Duodenal mucosa (tissue), 2 donors: Measurements from ENCODE around the gene MLLT3.

Experiments used
- H3K27ac ChIP-seq: one replicate; pipeline ENCODE4 v1.7.0; 2013; ENCODE audit warnings: low read depth, low read length
- H3K27me3 ChIP-seq, 2 donors: one replicate each; pipeline ENCODE4 v1.7.0; 2013; ENCODE audit warnings: low read length in 2 of 2, control low read depth in 1 of 2; ENCODE audit not compliant: insufficient read depth in 2 of 2, control insufficient read depth in 1 of 2
- H3K36me3 ChIP-seq, 2 donors: one replicate each; pipeline ENCODE4 v1.7.0; 2013; ENCODE audit warnings: low read length in 2 of 2, control low read depth in 1 of 2; ENCODE audit not compliant: insufficient read depth in 2 of 2, control insufficient read depth in 1 of 2
- H3K4me1 ChIP-seq, 2 donors: one replicate each; pipeline ENCODE4 v1.7.0; 2013; ENCODE audit warnings: low read length in 2 of 2, control low read depth in 1 of 2; ENCODE audit not compliant: insufficient read depth in 2 of 2, control insufficient read depth in 1 of 2
- H3K4me3 ChIP-seq, 2 donors: one replicate each; pipeline ENCODE4 v1.7.0; 2013; ENCODE audit warnings: low read length in 2 of 2, low read depth in 1 of 2
- H3K9ac ChIP-seq, 2 donors: one replicate each; pipeline ENCODE4 v1.7.0; 2013; ENCODE audit warnings: low read length in 2 of 2, low read depth in 1 of 2
- H3K9me3 ChIP-seq, 2 donors: one replicate each; pipeline ENCODE4 v1.7.0; 2013; ENCODE audit warnings: low read length in 2 of 2, control low read depth in 1 of 2; ENCODE audit not compliant: control insufficient read depth in 1 of 2

Gene MLLT3

DNA sequence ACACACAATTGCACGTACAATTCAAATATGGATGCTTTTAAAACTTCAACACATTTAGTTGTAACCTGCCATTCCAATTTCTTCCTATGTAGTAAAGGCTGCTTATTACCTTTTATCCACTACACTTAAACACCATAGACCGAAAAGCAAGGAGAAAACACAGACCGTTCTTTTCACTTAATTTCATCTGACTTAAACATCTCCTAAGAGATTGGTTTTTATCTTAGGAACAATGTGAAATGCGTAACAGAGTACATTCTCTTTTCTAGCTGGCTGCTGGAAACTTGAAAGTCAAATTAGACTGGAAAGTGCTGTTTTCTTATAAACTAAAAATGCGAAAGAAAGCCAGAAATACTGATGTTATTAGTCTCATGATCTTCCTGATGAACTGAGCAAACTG, 241.8 kb downstream of the MLLT3 start:
- Histone ChIP-seq H3K27ac (no peak overlapping the region), H3K4me1 (no peaks in the 10 kb centered on the region), H3K9ac (no peak overlapping the region), H3K36me3 (no peaks in the 10 kb centered on the region), H3K27me3 (no peaks in the 10 kb centered on the region), H3K4me3 (no peak overlapping the region), H3K9me3 (no peaks in the 10 kb centered on the region)

GRCh38 chr9:20379804-20380225, 242.5 kb downstream of the MLLT3 start:
- Histone ChIP-seq H3K4me1 (no peaks in the 10 kb centered on the region), H3K27me3 (no peaks in the 10 kb centered on the region), H3K27ac (no peak overlapping the region), H3K9ac (no peak overlapping the region), H3K36me3 (no peaks in the 10 kb centered on the region), H3K4me3 (no peak overlapping the region), H3K9me3 (no peaks in the 10 kb centered on the region)

DNA sequence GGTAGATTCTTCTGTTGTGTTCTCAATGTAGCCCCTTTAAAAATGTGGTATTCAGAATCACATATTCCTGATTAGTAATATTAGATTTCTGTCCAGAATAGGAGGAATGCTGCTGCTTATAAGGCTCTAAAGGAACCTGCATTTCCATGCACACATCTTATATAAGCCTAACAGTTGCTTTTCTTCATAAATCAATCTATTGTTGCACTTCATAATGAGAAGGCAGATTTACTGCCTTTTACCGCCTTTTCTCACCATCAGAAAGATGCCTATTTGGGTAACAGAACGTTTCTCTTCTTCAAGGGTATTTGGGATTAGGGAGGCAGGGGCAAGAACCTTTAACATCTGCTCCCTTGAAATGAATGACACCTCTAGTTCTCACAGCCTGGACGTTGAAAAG, 243.4 kb downstream of the MLLT3 start:
- no peaks in the 10 kb centered on the region for H3K4me1 ChIP-seq
- no peak overlapping the region for H3K27ac ChIP-seq
- H3K4me3 ChIP-seq, result no peak overlapping the region
- no peaks in the 10 kb centered on the region for H3K27me3 ChIP-seq
- no peak overlapping the region for H3K9ac ChIP-seq
- no peaks in the 10 kb centered on the region for H3K36me3 ChIP-seq
- H3K9me3 ChIP-seq, result no peaks in the 10 kb centered on the region

- Histone ChIP-seq H3K27ac (no peak overlapping the region), H3K36me3 (no peaks in the 10 kb centered on the region), H3K9me3 (no peaks in the 10 kb centered on the region), H3K27me3 (no peaks in the 10 kb centered on the region), H3K4me3 (no peak overlapping the region), H3K9ac (no peak overlapping the region), H3K4me1 (no peaks in the 10 kb centered on the region)
Observed at GRCh38 chr9:20377790-20378189, 244.5 kb downstream of the MLLT3 start.

GRCh38 chr9:20376731-20377375, 245.4 kb downstream of the MLLT3 start:
- Histone ChIP-seq H3K4me3 (no peak overlapping the region), H3K9me3 (no peaks in the 10 kb centered on the region), H3K36me3 (no peaks in the 10 kb centered on the region), H3K9ac (no peak overlapping the region), H3K27me3 (no peaks in the 10 kb centered on the region), H3K4me1 (no peaks in the 10 kb centered on the region), H3K27ac (no peak overlapping the region)

GRCh38 chr9:20376042-20376441, 246.3 kb downstream of the MLLT3 start:
- H3K27me3 ChIP-seq, result no peaks in the 10 kb centered on the region

GRCh38 chr9:20373263-20373662, 249.0 kb downstream of the MLLT3 start:
- H3K27ac ChIP-seq, result no peak overlapping the region
- H3K9ac ChIP-seq, result no peak overlapping the region
- H3K27me3 ChIP-seq, result no peaks in the 10 kb centered on the region

More at GRCh38 chr9:20376042-20376441, 246.3 kb downstream of the MLLT3 start:
- Histone ChIP-seq H3K27ac (no peak overlapping the region), H3K4me1 (no peaks in the 10 kb centered on the region), H3K4me3 (no peak overlapping the region), H3K9ac (no peak overlapping the region), H3K36me3 (no peaks in the 10 kb centered on the region), H3K9me3 (no peaks in the 10 kb centered on the region)

DNA sequence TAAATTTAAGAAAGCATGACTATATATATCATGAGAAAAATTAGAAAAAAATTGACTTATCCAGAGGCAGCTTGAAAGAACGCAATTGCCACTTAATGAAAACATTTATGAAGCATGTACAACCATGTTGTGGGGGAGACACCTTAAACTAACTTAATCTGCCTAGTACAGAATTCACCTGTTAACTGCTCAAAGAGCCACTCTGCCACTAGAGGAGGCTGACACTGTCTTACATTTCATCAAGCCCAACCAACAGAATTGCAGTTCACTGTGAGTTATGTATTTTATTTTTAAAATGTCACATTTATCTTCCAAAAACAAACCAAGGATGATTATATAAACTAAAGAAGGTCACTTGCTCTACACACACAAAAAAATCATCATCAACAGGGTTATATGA, 252.9 kb downstream of the MLLT3 start:
- no peak overlapping the region for H3K4me3 ChIP-seq
- H3K4me1 ChIP-seq, result no peaks in the 10 kb centered on the region
- H3K9me3 ChIP-seq, result no peaks in the 10 kb centered on the region
- no peak overlapping the region for H3K27ac ChIP-seq
- no peaks in the 10 kb centered on the region for H3K27me3 ChIP-seq
- H3K36me3 ChIP-seq, result no peaks in the 10 kb centered on the region
- H3K9ac ChIP-seq, result no peak overlapping the region

More at GRCh38 chr9:20373263-20373662, 249.0 kb downstream of the MLLT3 start:
- Histone ChIP-seq H3K4me3 (no peak overlapping the region), H3K9me3 (no peaks in the 10 kb centered on the region), H3K36me3 (no peaks in the 10 kb centered on the region), H3K4me1 (no peaks in the 10 kb centered on the region)

DNA sequence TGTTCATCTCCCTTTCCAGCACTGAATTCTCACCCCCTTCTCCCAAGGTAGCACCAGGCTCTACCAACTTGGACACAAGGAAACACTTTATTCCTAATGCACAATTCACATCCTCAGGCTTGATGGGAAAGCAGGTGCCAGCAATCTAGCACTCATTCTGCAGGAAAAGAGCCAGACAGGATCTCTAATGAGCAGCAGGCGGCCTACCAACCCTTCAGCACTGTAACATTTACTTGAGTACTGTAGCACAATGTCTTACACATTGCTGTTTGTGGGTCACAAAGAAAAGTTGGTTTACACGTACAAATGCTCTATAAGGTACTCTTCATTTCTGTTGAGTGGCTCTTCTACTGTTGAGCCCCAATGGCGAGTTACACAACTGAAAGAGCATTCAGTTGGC, 254.4 kb downstream of the MLLT3 start:
- no peak overlapping the region for H3K27ac ChIP-seq
- no peaks in the 10 kb centered on the region for H3K36me3 ChIP-seq
- H3K9me3 ChIP-seq, result no peaks in the 10 kb centered on the region
- no peaks in the 10 kb centered on the region for H3K27me3 ChIP-seq
- no peak overlapping the region for H3K4me3 ChIP-seq
- no peak overlapping the region for H3K9ac ChIP-seq
- H3K4me1 ChIP-seq, result no peaks in the 10 kb centered on the region

GRCh38 chr9:20364959-20365358, 257.3 kb downstream of the MLLT3 start:
- Histone ChIP-seq H3K36me3 (no peaks in the 10 kb centered on the region), H3K27me3 (no peaks in the 10 kb centered on the region), H3K27ac (no peak overlapping the region), H3K9me3 (no peaks in the 10 kb centered on the region), H3K9ac (no peak overlapping the region), H3K4me3 (no peak overlapping the region), H3K4me1 (peaks cover 0 to 3% of the 10 kb centered on the region in 2 donors)

GRCh38 chr9:20363233-20363632, 259.1 kb downstream of the MLLT3 start:
- H3K36me3 ChIP-seq, result no peaks in the 10 kb centered on the region
- H3K4me3 ChIP-seq, result no peak overlapping the region
- H3K9ac ChIP-seq, result no peak overlapping the region
- H3K27me3 ChIP-seq, result no peaks in the 10 kb centered on the region
- H3K9me3 ChIP-seq, result no peaks in the 10 kb centered on the region
- H3K27ac ChIP-seq, result no peak overlapping the region
- peaks cover 0 to 7% of the 10 kb centered on the region in 2 donors for H3K4me1 ChIP-seq
